Measurements from ENCODE around the gene FGF12.

FGF12 gene

DNA sequence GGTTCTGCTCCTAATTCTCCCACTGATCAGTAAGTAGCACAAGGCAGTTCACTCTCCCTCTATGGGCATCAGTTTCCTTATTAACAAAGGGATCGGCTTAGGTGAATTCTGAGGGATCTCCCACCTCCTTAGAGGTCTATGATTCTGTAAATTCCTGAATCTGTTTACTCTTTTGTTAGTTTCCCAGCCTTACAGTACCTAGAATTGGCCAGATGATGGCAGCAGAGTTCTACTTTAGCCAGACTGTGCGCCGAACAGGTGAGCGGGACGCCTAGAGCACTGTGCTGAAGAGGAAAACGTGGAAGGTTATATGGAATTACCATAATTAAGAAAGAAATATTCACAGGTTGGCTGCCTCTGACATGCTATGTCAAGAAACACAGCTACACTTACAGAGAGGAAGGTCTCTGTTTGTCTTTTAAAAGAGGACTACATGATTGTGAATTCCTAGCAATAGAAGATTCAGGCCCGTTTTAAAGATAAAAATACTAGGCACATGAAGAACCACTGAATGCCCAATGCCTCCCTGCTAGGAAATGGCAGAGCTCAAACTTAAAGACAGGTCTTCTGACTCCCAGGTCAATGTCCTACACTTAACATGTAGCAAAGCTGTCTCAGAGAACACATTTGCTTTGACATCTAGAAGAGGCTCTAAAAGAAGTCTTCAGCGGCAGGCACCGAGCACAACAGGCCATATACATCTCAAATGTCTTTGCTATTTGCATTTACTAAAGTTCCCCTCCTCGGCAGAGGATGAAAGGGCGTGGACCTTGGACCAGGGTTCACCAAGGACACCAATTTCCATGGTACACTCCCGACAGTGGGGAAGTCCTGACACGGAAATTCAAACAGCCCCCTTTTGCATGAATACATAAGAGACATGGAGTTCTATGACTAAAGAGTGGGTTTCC lies 259.9 kb downstream of the FGF12 start:
- no peaks in the 10 kb centered on the region for H4K20me1 ChIP-seq (ENCODE audit: control insufficient read depth, insufficient read depth, low read depth, low read length)
- TF ChIP-seq, protein P1, sequence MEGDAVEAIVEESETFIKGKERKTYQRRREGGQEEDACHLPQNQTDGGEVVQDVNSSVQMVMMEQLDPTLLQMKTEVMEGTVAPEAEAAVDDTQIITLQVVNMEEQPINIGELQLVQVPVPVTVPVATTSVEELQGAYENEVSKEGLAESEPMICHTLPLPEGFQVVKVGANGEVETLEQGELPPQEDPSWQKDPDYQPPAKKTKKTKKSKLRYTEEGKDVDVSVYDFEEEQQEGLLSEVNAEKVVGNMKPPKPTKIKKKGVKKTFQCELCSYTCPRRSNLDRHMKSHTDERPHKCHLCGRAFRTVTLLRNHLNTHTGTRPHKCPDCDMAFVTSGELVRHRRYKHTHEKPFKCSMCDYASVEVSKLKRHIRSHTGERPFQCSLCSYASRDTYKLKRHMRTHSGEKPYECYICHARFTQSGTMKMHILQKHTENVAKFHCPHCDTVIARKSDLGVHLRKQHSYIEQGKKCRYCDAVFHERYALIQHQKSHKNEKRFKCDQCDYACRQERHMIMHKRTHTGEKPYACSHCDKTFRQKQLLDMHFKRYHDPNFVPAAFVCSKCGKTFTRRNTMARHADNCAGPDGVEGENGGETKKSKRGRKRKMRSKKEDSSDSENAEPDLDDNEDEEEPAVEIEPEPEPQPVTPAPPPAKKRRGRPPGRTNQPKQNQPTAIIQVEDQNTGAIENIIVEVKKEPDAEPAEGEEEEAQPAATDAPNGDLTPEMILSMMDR (IDR thresholded peaks at IDR 0.05; ENCODE audit: low read depth, low read length, poor library complexity, severe bottlenecking) = peak; percentile 93
- no peak for TF ChIP-seq EZH2phosphoT487 (IDR thresholded peaks at IDR 0.05; ENCODE audit: borderline replicate concordance, low read length)
- H3K9me2 ChIP-seq (replicated peaks; ENCODE audit: control insufficient read depth, low read length) = no peaks in the 10 kb centered on the region
- no peak overlapping the region for H3K4me2 ChIP-seq (ENCODE audit: low read length)
- H3K27ac ChIP-seq (ENCODE audit: low read depth, low read length) = no peak overlapping the region
- no peaks in the 10 kb centered on the region for H3K79me2 ChIP-seq (ENCODE audit: control insufficient read depth, low read length)
- peaks cover 11% of the 10 kb centered on the region for H3K27me3 ChIP-seq (ENCODE audit: control insufficient read depth, low read length)
- no peaks in the 10 kb centered on the region for H3K4me1 ChIP-seq (ENCODE audit: control insufficient read depth, low read length)
- H3K36me3 ChIP-seq (ENCODE audit: control insufficient read depth, low read length) = no peaks in the 10 kb centered on the region
- no peak overlapping the region for H3K4me3 ChIP-seq (ENCODE audit: low read length)
- H3F3A ChIP-seq (ENCODE audit: control insufficient read depth, insufficient read depth) = no peaks in the 10 kb centered on the region
- H3K9me3 ChIP-seq (ENCODE audit: control insufficient read depth, insufficient read depth, low read length) = no peaks in the 10 kb centered on the region

DNA sequence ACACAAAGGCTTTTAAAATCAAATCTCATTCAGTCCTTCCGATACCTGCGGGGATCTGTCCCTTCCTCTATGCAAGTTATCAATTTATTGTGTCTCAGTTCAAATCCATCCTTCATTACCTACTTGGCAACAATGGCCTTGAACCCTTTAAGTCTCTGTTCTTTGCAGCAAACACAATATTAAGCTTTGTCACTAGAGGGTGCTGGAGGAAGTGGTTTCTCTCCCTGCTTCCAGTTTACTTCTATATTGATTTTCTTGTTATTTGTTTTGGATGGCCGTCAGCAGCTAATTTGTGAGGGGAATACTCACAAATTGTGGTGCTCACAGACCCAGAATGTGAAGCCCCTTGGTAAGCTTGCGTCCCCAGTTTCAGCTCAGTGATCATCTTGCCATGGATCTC lies 278.3 kb downstream of the FGF12 start:
- peaks cover 9% of the 10 kb centered on the region for H3K27me3 ChIP-seq (ENCODE audit: control insufficient read depth, low read length)
- no peak for TF ChIP-seq EZH2phosphoT487 (IDR thresholded peaks at IDR 0.05; ENCODE audit: borderline replicate concordance, low read length)
- TF ChIP-seq, protein P1 (IDR thresholded peaks at IDR 0.05; ENCODE audit: low read depth, low read length, poor library complexity, severe bottlenecking) = peak; percentile 55
- no peaks in the 10 kb centered on the region for H4K20me1 ChIP-seq (ENCODE audit: control insufficient read depth, insufficient read depth, low read depth, low read length)
- no peaks in the 10 kb centered on the region for H3K36me3 ChIP-seq (ENCODE audit: control insufficient read depth, low read length)
- no peaks in the 10 kb centered on the region for H3K9me3 ChIP-seq (ENCODE audit: control insufficient read depth, insufficient read depth, low read length)
- H3K4me2 ChIP-seq (ENCODE audit: low read length) = no peak overlapping the region
- H3K4me1 ChIP-seq (ENCODE audit: control insufficient read depth, low read length) = peaks cover 4% of the 10 kb centered on the region
- H3K79me2 ChIP-seq (ENCODE audit: control insufficient read depth, low read length) = no peaks in the 10 kb centered on the region
- H3K9me2 ChIP-seq (replicated peaks; ENCODE audit: control insufficient read depth, low read length) = no peaks in the 10 kb centered on the region
- H3K4me3 ChIP-seq (ENCODE audit: low read length) = no peak overlapping the region
- H3F3A ChIP-seq (ENCODE audit: control insufficient read depth, insufficient read depth) = no peaks in the 10 kb centered on the region
- H3K27ac ChIP-seq (ENCODE audit: low read depth, low read length) = no peak overlapping the region

DNA sequence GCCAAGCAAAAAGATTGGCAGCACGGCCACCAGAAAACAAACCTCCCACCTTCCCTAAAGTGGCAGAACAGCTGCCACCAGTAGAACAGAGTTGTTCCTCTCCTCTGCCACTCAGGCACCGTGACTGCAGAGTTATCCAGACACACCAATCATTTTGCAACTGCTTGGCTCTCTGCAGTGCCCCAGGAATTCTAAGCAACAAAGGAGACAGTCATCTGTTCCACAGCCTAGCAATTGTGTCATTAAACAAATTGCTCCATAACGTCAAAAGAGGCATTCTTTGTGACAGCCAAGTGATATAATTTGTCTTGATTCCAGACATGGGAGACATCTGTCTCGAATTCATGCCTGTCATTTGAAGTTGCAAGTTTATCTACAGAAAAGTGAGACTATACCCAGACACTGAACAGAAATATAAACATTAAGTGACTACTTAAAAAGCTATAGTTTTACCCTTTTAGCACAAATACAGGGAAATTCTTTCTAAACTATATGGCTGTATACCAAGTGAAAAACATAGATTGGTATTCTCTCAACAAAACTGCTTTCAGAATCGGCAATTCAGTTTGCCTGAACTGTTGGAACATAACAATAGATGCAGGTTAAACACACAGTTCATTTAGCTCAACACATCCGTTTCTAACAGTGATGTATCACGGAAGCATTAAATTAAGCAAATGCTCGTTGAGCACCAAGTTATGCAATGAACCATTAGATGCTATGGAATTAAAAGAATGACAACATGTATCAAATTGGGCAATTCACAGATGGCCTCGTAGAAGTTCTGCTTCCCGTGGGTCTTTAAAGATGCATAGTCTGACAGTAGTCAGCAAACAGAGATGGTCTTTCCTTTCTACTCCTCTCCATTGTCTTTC lies 281.3 kb downstream of the FGF12 start:
- H3K4me2 ChIP-seq (ENCODE audit: low read length) = no peak overlapping the region
- no peaks in the 10 kb centered on the region for H3K79me2 ChIP-seq (ENCODE audit: control insufficient read depth, low read length)
- peaks cover 9% of the 10 kb centered on the region for H3K27me3 ChIP-seq (ENCODE audit: control insufficient read depth, low read length)
- no peaks in the 10 kb centered on the region for H3K9me2 ChIP-seq (replicated peaks; ENCODE audit: control insufficient read depth, low read length)
- no peaks in the 10 kb centered on the region for H3K36me3 ChIP-seq (ENCODE audit: control insufficient read depth, low read length)
- H3K9me3 ChIP-seq (ENCODE audit: control insufficient read depth, insufficient read depth, low read length) = no peaks in the 10 kb centered on the region
- TF ChIP-seq EZH2phosphoT487 (IDR thresholded peaks at IDR 0.05; ENCODE audit: borderline replicate concordance, low read length) = no peak
- TF ChIP-seq, protein P1 (IDR thresholded peaks at IDR 0.05; ENCODE audit: low read depth, low read length, poor library complexity, severe bottlenecking) = no peak
- H3K4me1 ChIP-seq (ENCODE audit: control insufficient read depth, low read length) = peaks cover 9% of the 10 kb centered on the region
- no peak overlapping the region for H3K27ac ChIP-seq (ENCODE audit: low read depth, low read length)
- no peak overlapping the region for H3K4me3 ChIP-seq (ENCODE audit: low read length)
- no peaks in the 10 kb centered on the region for H3F3A ChIP-seq (ENCODE audit: control insufficient read depth, insufficient read depth)
- H4K20me1 ChIP-seq (ENCODE audit: control insufficient read depth, insufficient read depth, low read depth, low read length) = no peaks in the 10 kb centered on the region

Measured in DOHH2 (cell line).